Left lung (tissue), 10 donors: Measurements from ENCODE around the gene CDH10. TPM values are rescaled to one million over a fixed set of nuclear protein-coding genes. Genes with fewer than 3 reads are reported as not detected.

Source experiments
- ATAC-seq: fragments of 200-7000 bp; cut with Tn5 transposase; one replicate; pipeline ENCODE4 v1.9.1; 2020; ENCODE audit warnings: moderate library complexity
- DNase-seq, 4 donors: peaks; one replicate each; pipeline ENCODE4 v3.0.0-alpha.2; 2013 to 2020
- H3K27ac ChIP-seq, 2 donors: fragments of 200-600 bp; sonication (generic) in 1 of 2; one replicate each; pipeline versions ENCODE4 v1.5.0 to v1.8.0; 2020 to 2021
- H3K27me3 ChIP-seq, 2 donors: fragments of 200-600 bp; sonication (generic) in 1 of 2; one replicate each; pipeline versions ENCODE4 v1.5.0 to v1.8.0; 2020 to 2021
- H3K36me3 ChIP-seq, 2 donors: fragments of 200-600 bp; sonication (generic) in 1 of 2; one replicate each; pipeline versions ENCODE4 v1.5.0 to v1.8.0; 2020 to 2021
- H3K4me1 ChIP-seq, 2 donors: fragments of 200-600 bp; one replicate each; pipeline ENCODE4 v1.8.0; 2021
- H3K4me3 ChIP-seq, 2 donors: fragments of 200-600 bp; sonication (generic) in 1 of 2; one replicate each; pipeline versions ENCODE4 v1.5.0 to v1.8.0; 2020 to 2021; ENCODE audit warnings: mild to moderate bottlenecking in 1 of 2
- H3K9me3 ChIP-seq, 2 donors: fragments of 200-600 bp; sonication (generic) in 1 of 2; one replicate each; pipeline versions ENCODE4 v1.5.0 to v1.8.0; 2020 to 2021
- intact Hi-C, 2 donors: fragments of 100-400 bp; cut with DNase I; formaldehyde crosslinking; loops; one replicate each; pipeline versions ENCODE4 v1.11.2 to v1.14.2; 2022
- polyA plus RNA-seq, 6 donors: library from polyadenylated mRNA; unstranded; fragments of 120-200 nt; gene quantifications; one replicate each; pipeline ENCODE4 v1.2.1, GENCODE V29; 2013; ENCODE audit not compliant: insufficient read length in 6 of 6
- total RNA-seq, 2 donors: library from RNA; stranded (reverse); fragmentation: NEBNext Ultra II Directional; extraction: Animal tissue kit (Norgen Biotek cat#: 25700); gene quantifications; one replicate each; pipeline ENCODE4 v1.2.1, GENCODE V29; 2021
- TF ChIP-seq, protein P1 (sequence below), 2 donors: fragments of 200-600 bp; sonication (generic) in 1 of 2; IDR thresholded peaks; one replicate each; pipeline versions ENCODE4 v1.5.0 to v1.8.0; 2021; ENCODE audit warnings: antibody characterized with exemption in 2 of 2
- donor health status: DM: no; HTN: yes; CAD: no.
- donor health status: DM: no; HTN: no; CAD: no.

Gene CDH10
- total and polyA plus RNA-seq, 8 donors, result 0.21 to 3.9 (median 1.5) TPM

- ATAC-seq, result no peak
- no peak for DNase-seq
- Histone ChIP-seq H3K4me3 (no peak overlapping the region), H3K4me1 (no peaks in the 10 kb centered on the region), H3K27me3 (no peaks in the 10 kb centered on the region), H3K36me3 (no peaks in the 10 kb centered on the region), H3K27ac (no peak overlapping the region), H3K9me3 (no peaks in the 10 kb centered on the region)
- intact Hi-C loops, result no loop called here
- TF ChIP-seq, protein P1, sequence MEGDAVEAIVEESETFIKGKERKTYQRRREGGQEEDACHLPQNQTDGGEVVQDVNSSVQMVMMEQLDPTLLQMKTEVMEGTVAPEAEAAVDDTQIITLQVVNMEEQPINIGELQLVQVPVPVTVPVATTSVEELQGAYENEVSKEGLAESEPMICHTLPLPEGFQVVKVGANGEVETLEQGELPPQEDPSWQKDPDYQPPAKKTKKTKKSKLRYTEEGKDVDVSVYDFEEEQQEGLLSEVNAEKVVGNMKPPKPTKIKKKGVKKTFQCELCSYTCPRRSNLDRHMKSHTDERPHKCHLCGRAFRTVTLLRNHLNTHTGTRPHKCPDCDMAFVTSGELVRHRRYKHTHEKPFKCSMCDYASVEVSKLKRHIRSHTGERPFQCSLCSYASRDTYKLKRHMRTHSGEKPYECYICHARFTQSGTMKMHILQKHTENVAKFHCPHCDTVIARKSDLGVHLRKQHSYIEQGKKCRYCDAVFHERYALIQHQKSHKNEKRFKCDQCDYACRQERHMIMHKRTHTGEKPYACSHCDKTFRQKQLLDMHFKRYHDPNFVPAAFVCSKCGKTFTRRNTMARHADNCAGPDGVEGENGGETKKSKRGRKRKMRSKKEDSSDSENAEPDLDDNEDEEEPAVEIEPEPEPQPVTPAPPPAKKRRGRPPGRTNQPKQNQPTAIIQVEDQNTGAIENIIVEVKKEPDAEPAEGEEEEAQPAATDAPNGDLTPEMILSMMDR (IDR thresholded peaks at IDR 0.05), result no peak
Observed at GRCh38 chr5:24510523-24510988, 134.2 kb downstream of the CDH10 start.

DNA sequence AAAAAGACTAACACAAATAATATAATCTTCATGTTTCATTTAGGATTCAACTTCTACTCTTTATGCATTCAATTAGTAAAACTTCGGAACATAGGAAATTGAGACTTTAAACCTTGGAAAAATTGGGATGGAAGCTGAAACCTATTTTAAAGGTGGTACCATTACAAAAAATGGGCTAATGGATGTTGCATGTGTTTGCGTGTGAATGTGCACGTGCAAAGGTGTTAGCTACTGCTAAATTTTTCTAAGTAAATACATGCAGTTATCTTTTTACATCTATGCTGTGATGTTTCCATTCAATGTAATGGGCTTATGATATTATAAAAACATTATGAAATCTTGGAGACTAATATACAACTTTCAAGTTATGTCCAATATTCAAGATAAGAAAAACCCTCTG lies 134.8 kb downstream of the CDH10 start:
- no peaks in the 10 kb centered on the region for H3K4me1 ChIP-seq
- intact Hi-C loops, result no loop called here
- H3K27ac ChIP-seq, result no peak overlapping the region
- H3K4me3 ChIP-seq, result no peak overlapping the region
- ATAC-seq (no peak), DNase-seq (no peak)
- no peaks in the 10 kb centered on the region for H3K9me3 ChIP-seq
- H3K27me3 ChIP-seq, result no peaks in the 10 kb centered on the region
- H3K36me3 ChIP-seq, result no peaks in the 10 kb centered on the region
- TF ChIP-seq, protein P1 (IDR thresholded peaks at IDR 0.05), result no peak

GRCh38 chr5:24505258-24505657 lies 139.5 kb downstream of the CDH10 start:
- H3K4me3 ChIP-seq, result no peak overlapping the region
- DNase-seq, result no peak
- no peaks in the 10 kb centered on the region for H3K4me1 ChIP-seq
- no peak for ATAC-seq
- no peaks in the 10 kb centered on the region for H3K36me3 ChIP-seq
- intact Hi-C loops, result no loop called here
- TF ChIP-seq, protein P1 (IDR thresholded peaks at IDR 0.05), result no peak
- H3K27me3 ChIP-seq, result no peaks in the 10 kb centered on the region
- no peaks in the 10 kb centered on the region for H3K9me3 ChIP-seq
- H3K27ac ChIP-seq, result no peak overlapping the region

- no peaks in the 10 kb centered on the region for H3K27me3 ChIP-seq
- no peak for DNase-seq
- TF ChIP-seq, protein P1 (IDR thresholded peaks at IDR 0.05), result no peak
- ATAC-seq, result no peak
- H3K36me3 ChIP-seq, result no peaks in the 10 kb centered on the region
- intact Hi-C loops, result no loop called here
- H3K9me3 ChIP-seq, result no peaks in the 10 kb centered on the region
- no peaks in the 10 kb centered on the region for H3K4me1 ChIP-seq
- no peak overlapping the region for H3K27ac ChIP-seq
- no peak overlapping the region for H3K4me3 ChIP-seq
Observed at GRCh38 chr5:24497591-24498157, 147.1 kb downstream of the CDH10 start.

- ATAC-seq, result no peak
- no peak overlapping the region for H3K27ac ChIP-seq
- TF ChIP-seq, protein P1 (IDR thresholded peaks at IDR 0.05), result no peak
Observed at GRCh38 chr5:24497145-24497544, 147.6 kb downstream of the CDH10 start.

More at GRCh38 chr5:24497145-24497544, 147.6 kb downstream of the CDH10 start:
- H3K27me3 ChIP-seq, result no peaks in the 10 kb centered on the region
- H3K9me3 ChIP-seq, result no peaks in the 10 kb centered on the region
- H3K4me3 ChIP-seq, result no peak overlapping the region
- no peaks in the 10 kb centered on the region for H3K36me3 ChIP-seq
- intact Hi-C loops, result no loop called here
- no peak for DNase-seq
- no peaks in the 10 kb centered on the region for H3K4me1 ChIP-seq
